Measurements from ENCODE around the gene ODAD2.

The ODAD2 gene

DNA sequence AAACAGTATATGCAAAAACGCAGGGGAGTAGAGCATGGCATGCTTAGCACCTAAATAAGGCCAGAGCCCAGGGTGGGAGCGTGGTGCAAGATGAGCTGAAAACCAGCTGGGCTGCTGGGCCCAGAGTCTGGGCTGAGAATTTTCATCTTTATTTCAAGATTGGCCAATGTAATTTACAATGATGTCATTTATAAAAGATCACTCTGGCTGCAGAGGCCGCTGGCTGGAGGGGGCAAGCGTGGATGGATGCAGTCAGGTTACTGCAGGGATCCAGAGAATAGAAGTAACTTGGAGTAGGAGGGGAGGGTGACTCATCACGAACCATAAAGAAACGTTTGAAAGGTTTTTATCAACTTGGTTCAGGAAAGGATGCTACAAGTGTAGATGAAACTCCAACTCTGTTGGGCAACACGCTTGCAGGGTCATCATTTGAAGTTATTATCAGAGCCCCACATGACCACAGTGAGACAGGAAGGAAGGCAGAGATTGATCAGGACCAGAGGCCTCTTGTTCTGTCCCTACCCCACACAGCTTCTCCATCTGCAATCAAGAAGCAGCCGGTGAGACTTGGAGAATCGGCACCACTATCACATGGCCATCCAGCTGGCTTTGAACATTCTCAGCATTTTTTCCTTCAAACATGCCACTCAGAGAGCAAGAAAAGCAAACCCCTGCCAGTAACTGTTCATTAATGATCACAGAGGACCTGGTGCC, 49.2 kb downstream of the ODAD2 start:
- no peak for DNase-seq (ENCODE audit: low read depth, low spot score)
- POLR2A ChIA-PET = no interaction called here
- H3K4me3 ChIP-seq (ENCODE audit: low read depth, low read length) = no peak overlapping the region
- no peak for TF ChIP-seq CTCF (IDR thresholded peaks at IDR 0.05; ENCODE audit: insufficient read depth, low read length, missing control alignments)
- CTCF ChIA-PET = no interaction called here

DNA sequence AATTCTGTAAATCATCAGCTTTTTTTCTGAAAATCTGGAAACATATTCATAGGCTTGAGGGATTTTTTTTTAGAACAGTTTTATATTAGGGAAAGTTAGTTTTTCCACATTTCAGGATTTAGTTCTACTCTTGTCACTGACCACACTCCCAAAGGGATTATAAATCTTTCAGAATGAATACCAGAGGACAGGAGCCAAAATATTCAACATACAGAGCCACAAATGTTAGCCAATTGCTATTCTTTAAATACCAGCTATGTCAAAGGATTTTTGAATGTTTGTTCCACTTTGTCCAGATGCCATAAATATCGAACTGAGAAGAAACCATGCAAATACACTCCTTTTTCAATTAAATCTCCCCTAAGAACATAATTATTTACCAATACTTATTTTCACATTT, 50.7 kb downstream of the ODAD2 start:
- no peak for TF ChIP-seq CTCF (IDR thresholded peaks at IDR 0.05; ENCODE audit: insufficient read depth, low read length, missing control alignments)
- H3K4me3 ChIP-seq (ENCODE audit: low read depth, low read length) = no peak overlapping the region
- ChIA-PET POLR2A (no interaction called here), CTCF (interaction anchor here (1.0 to 1.4 kb wide), 2 partner anchors 13 to 28 kb away, joined by 3 read pairs; no protein-coding TSS in a partner anchor)
- no peak for DNase-seq (ENCODE audit: low read depth, low spot score)

DNA sequence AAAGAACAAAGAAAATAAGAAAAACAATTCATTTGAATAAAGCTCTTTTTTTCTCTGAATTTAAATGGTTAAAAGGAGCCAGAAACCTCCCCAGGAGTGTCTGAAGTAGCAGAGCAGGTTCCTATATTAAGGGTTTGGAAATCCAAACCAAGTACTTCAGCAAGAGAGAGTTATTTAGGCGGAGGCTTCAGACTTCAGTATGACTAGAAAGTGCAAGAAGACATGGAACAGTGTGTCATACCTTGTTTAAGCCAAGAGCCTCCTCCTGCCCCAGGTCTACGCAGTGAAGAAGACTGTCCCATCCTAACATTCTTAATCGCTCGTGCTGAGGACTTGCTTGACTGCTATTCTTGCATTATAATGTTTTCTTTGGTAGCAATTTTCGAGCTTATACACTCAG, 51.3 kb downstream of the ODAD2 start:
- ChIA-PET POLR2A (no interaction called here), CTCF (interaction anchor here (1.0 to 1.4 kb wide), 2 partner anchors 13 to 29 kb away, joined by 3 read pairs; no protein-coding TSS in a partner anchor)

DNA sequence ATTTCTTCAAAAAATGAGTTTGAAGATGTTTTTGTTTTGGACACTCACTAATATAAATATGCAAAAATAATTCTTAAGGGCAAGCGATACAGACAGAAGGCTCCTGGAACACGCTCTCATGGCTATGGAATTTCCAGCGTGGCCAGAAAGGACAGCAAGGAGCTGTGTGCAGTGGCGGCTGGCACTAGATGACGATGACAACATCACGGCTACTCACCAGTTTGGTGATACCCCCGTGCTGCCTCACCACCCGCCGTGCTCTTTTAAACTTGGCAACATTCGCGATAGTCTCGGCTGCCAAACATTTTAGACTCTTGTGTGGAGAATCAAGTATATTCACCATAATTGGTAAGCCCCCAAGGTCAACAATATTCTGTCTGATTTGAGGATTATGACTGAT, 54.9 kb downstream of the ODAD2 start:
- ChIA-PET CTCF (no interaction called here), POLR2A (no interaction called here)
- DNase-seq (ENCODE audit: low read depth, low spot score) = no peak
- no peak overlapping the region for H3K4me3 ChIP-seq (ENCODE audit: low read depth, low read length)
- TF ChIP-seq CTCF (IDR thresholded peaks at IDR 0.05; ENCODE audit: insufficient read depth, low read length, missing control alignments) = no peak

More for the DNA sequence above, 51.3 kb downstream of the ODAD2 start:
- TF ChIP-seq CTCF (IDR thresholded peaks at IDR 0.05; ENCODE audit: insufficient read depth, low read length, missing control alignments) = no peak
- no peak overlapping the region for H3K4me3 ChIP-seq (ENCODE audit: low read depth, low read length)
- no peak for DNase-seq (ENCODE audit: low read depth, low spot score)

GRCh38 chr10:27914888-27915287, 84.0 kb downstream of the ODAD2 start:
- TF ChIP-seq CTCF (IDR thresholded peaks at IDR 0.05; ENCODE audit: insufficient read depth, low read length, missing control alignments) = no peak
- CTCF ChIA-PET = interaction anchor here (1.2 kb wide), 1 partner anchor 49 kb away, joined by 3 read pairs; no protein-coding TSS in a partner anchor
- POLR2A ChIA-PET = no interaction called here
- H3K4me3 ChIP-seq (ENCODE audit: low read depth, low read length) = no peak overlapping the region
- no peak for DNase-seq (ENCODE audit: low read depth, low spot score)

DNA sequence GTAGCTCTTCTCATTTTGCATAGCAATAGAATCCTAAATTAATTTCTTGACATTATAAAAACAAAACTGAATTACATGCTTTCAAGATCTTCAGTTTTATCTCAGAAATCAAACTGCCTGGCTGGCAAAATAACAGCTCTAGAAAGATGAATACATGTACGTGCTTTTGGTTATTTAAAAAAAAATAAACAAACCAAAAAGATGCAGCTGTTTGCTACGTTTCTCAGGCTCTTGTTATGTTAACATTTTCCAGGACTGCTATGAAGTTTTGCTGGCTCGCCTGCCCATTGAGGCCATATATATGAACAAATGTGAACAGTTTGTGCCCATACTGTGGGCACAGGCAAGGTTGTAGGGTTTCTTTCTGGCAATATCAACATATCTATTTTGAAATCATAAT, 86.6 kb downstream of the ODAD2 start:
- DNase-seq (ENCODE audit: low read depth, low spot score) = no peak
- ChIA-PET POLR2A (no interaction called here), CTCF (interaction anchor here (1.1 kb wide), 1 partner anchor 13 kb away, joined by 3 read pairs; no protein-coding TSS in a partner anchor)
- H3K4me3 ChIP-seq (ENCODE audit: low read depth, low read length) = no peak overlapping the region
- no peak for TF ChIP-seq CTCF (IDR thresholded peaks at IDR 0.05; ENCODE audit: insufficient read depth, low read length, missing control alignments)
